HepG2 (cell line): ENCODE measurements around the gene GBE1. TPM values are rescaled to one million over a fixed set of nuclear protein-coding genes. Genes with fewer than 3 reads are reported as not detected.
A peak's percentile ranks its signal among the peaks of the same experiment; 100 is the strongest.

ENCODE experiments used
- ETS1 ChIP-seq: sonication (generic); formaldehyde crosslinking; IDR thresholded peaks from 2 replicates; pipeline ENCODE4 v1.4.0; 2020; ENCODE audit warnings: missing genetic modification reagents
- FOXK1 ChIP-seq: sonication (generic); formaldehyde crosslinking; IDR thresholded peaks from 2 replicates; pipeline ENCODE4 v1.4.0; 2020; ENCODE audit warnings: low read depth, missing genetic modification reagents, borderline replicate concordance
- FOXO1 ChIP-seq: sonication (generic); formaldehyde crosslinking; IDR thresholded peaks from 2 replicates; pipeline ENCODE4 v1.4.0; 2020; ENCODE audit warnings: missing genetic modification reagents
- FOXO4 ChIP-seq: sonication (generic); formaldehyde crosslinking; conservative IDR thresholded peaks from 2 replicates; pipeline ENCODE4 v1.8.1; 2023; ENCODE audit warnings: missing genetic modification reagents
- HMG20B ChIP-seq: conservative IDR thresholded peaks from 2 replicates; pipeline ENCODE4 v1.6.1; 2016; ENCODE audit warnings: missing genetic modification reagents, missing compliant biosample characterization
- HNF4G ChIP-seq, 2 experiments: sonication (generic) in 1 of 2; formaldehyde crosslinking in 1 of 2; IDR thresholded peaks; 2 replicates each; pipeline versions ENCODE4 v1.4.0 to v1.6.1; 2011 to 2020; ENCODE audit warnings: borderline replicate concordance in 2 of 2, low read depth in 2 of 2, mild to moderate bottlenecking in 2 of 2, low read length in 1 of 2, missing genetic modification reagents in 1 of 2, moderate library complexity in 1 of 2
- HOMEZ ChIP-seq: IDR thresholded peaks from 2 replicates; pipeline ENCODE4 v1.6.1; 2016; ENCODE audit warnings: low read depth
- IRX3 ChIP-seq: sonication (generic); formaldehyde crosslinking; IDR thresholded peaks from 2 replicates; pipeline ENCODE4 v1.8.1; 2023; ENCODE audit warnings: mild to moderate bottlenecking, low read depth, missing genetic modification reagents, borderline replicate concordance
- ISX ChIP-seq: sonication (generic); formaldehyde crosslinking; conservative IDR thresholded peaks from 2 replicates; pipeline ENCODE4 v1.5.0; 2020; ENCODE audit warnings: missing genetic modification reagents
- LCORL ChIP-seq, 2 experiments: fragments of 450-650 bp in 1 of 2; sonication (generic) in 1 of 2; formaldehyde crosslinking in 1 of 2; IDR thresholded peaks; 2 replicates each; pipeline versions ENCODE4 v1.5.0 to v1.6.1; 2017 to 2020; ENCODE audit warnings: antibody characterized with exemption in 1 of 2, missing genetic modification reagents in 1 of 2
- NCOR1 ChIP-seq: fragments of 200-600 bp; sonication (generic); IDR thresholded peaks from 2 replicates; pipeline ENCODE4 v1.7.0; 2017; ENCODE audit warnings: antibody characterized with exemption, low read length, borderline replicate concordance
- RERE ChIP-seq: IDR thresholded peaks from 2 replicates; pipeline ENCODE4 v1.6.1; 2016; ENCODE audit warnings: low read depth, missing genetic modification reagents, missing compliant biosample characterization
- TEF ChIP-seq: sonication (generic); formaldehyde crosslinking; IDR thresholded peaks from 2 replicates; pipeline ENCODE4 v1.5.0; 2020; ENCODE audit warnings: missing genetic modification reagents
- ZBTB8A ChIP-seq: sonication (generic); formaldehyde crosslinking; IDR thresholded peaks from 2 replicates; pipeline ENCODE4 v1.4.0; 2020; ENCODE audit warnings: mild to moderate bottlenecking, low read depth, missing genetic modification reagents, borderline replicate concordance
- ZNF280B ChIP-seq: sonication (generic); formaldehyde crosslinking; IDR thresholded peaks from 2 replicates; pipeline ENCODE4 v1.5.0; 2020; ENCODE audit warnings: missing genetic modification reagents, mild to moderate bottlenecking, borderline replicate concordance
- polyA plus RNA-seq, 8 experiments: library from polyadenylated mRNA; depleted of rRNA in 3 of 8; stranded (reverse) in 7 of 8; unstranded in 1 of 8; fragments of >200 nt; fragmentation: Illumina TruSeq in 4 of 8; extraction: Trizol in 4 of 8; gene quantifications; 2 replicates each; pipeline versions ENCODE4 v1.2.1 to v1.2.3, GENCODE V29; 2011 to 2016; ENCODE audit warnings: low read depth in 4 of 8, missing spikeins in 1 of 8, mixed read lengths in 1 of 8; ENCODE audit not compliant: insufficient read depth in 1 of 8
- total RNA-seq, 5 experiments: library from RNA; depleted of rRNA; stranded (reverse); fragments of >200 nt; fragmentation: Illumina TruSeq; extraction: Trizol; gene quantifications; 2 replicates each; pipeline ENCODE4 v1.2.3, GENCODE V29; 2016; ENCODE audit warnings: low read depth in 1 of 5

Gene GBE1
- total and polyA plus RNA-seq, 2 of the 13 experiments (the other 11 are each of a cell fraction or from before 2014, with no cell fraction given), result 22.9 to 36.1 TPM

- TF ChIP-seq RERE, result peak; percentile 92
- TF ChIP-seq HOMEZ (CRISPR knock-in tag), result peak; percentile 97
- TF ChIP-seq ISX, result no peak
- peak; percentile 63; the same call in 1 of the 2 replicates for TF ChIP-seq NCOR1
- TF ChIP-seq HNF4G (IDR thresholded peaks at IDR 0.05; ENCODE audit: borderline replicate concordance, low read depth, low read length), result peak; percentile 32; the same call in 1 of the 2 replicates
- TF ChIP-seq HNF4G (CRISPR knock-in tag; IDR thresholded peaks at IDR 0.05; ENCODE audit: borderline replicate concordance, low read depth), result no peak
- peak; percentile 80; the same call in 1 of the 2 replicates for TF ChIP-seq FOXO1 (CRISPR knock-in tag)
- TF ChIP-seq HMG20B, result peak; percentile 83
- no peak for TF ChIP-seq LCORL (IDR thresholded peaks at IDR 0.05)
- TF ChIP-seq LCORL (CRISPR knock-in tag; IDR thresholded peaks at IDR 0.05), result peak; percentile 77
- TF ChIP-seq IRX3 (CRISPR knock-in tag), result no peak
- no peak; the same call in 1 of the 2 replicates for TF ChIP-seq TEF (CRISPR knock-in tag)
- peak; percentile 98 for TF ChIP-seq FOXK1
- no peak for TF ChIP-seq FOXO4 (CRISPR knock-in tag)
- no peak for TF ChIP-seq ETS1
- TF ChIP-seq ZBTB8A (CRISPR knock-in tag), result no peak
- no peak for TF ChIP-seq ZNF280B (CRISPR knock-in tag)
Observed at GRCh38 chr3:81716870-81717509, 44.5 kb downstream of the GBE1 start (continued).
